Measurements from ENCODE around the gene SLC29A3.

The SLC29A3 gene

GRCh38 chr10:71314028-71314693, 4.9 kb upstream of the SLC29A3 start:
- Histone ChIP-seq H3F3A (ENCODE audit: insufficient read depth) (no peaks in the 10 kb centered on the region), H3K27me3 (ENCODE audit: low read length) (no peaks in the 10 kb centered on the region), H3K4me3 (ENCODE audit: insufficient read depth, low read length, poor library complexity, severe bottlenecking) (no peak overlapping the region), H2AFZ (ENCODE audit: low read depth, low read length, severe bottlenecking) (no peak overlapping the region), H3K9me2 (replicated peaks; ENCODE audit: insufficient read depth, low read length) (no peaks in the 10 kb centered on the region), H3K4me2 (ENCODE audit: low read depth, low read length, poor library complexity, severe bottlenecking) (no peak overlapping the region), H3K36me3 (ENCODE audit: low read length) (no peaks in the 10 kb centered on the region), H4K20me1 (ENCODE audit: low read depth, low read length) (no peaks in the 10 kb centered on the region), H3K79me2 (ENCODE audit: insufficient read depth, low read length) (no peaks in the 10 kb centered on the region), H3K9me3 (ENCODE audit: insufficient read depth, low read length) (no peaks in the 10 kb centered on the region), H3K9ac (ENCODE audit: low read length) (no peak overlapping the region), H3K27ac (ENCODE audit: low read depth, low read length) (no peak overlapping the region)
- TF ChIP-seq EZH2phosphoT487 (conservative IDR thresholded peaks at IDR 0.05; ENCODE audit: low read length) = no peak
- peak; percentile 67 for TF ChIP-seq CTCF (IDR thresholded peaks at IDR 0.05; ENCODE audit: insufficient read depth, low read length, poor library complexity, severe bottlenecking)

- no peaks in the 10 kb centered on the region for H3K27me3 ChIP-seq (ENCODE audit: low read length)
- H3K4me3 ChIP-seq (ENCODE audit: insufficient read depth, low read length, poor library complexity, severe bottlenecking) = no peak overlapping the region
- no peaks in the 10 kb centered on the region for H3K9me2 ChIP-seq (replicated peaks; ENCODE audit: insufficient read depth, low read length)
- no peaks in the 10 kb centered on the region for H4K20me1 ChIP-seq (ENCODE audit: low read depth, low read length)
- TF ChIP-seq EZH2phosphoT487 (conservative IDR thresholded peaks at IDR 0.05; ENCODE audit: low read length) (no peak), CTCF (IDR thresholded peaks at IDR 0.05; ENCODE audit: insufficient read depth, low read length, poor library complexity, severe bottlenecking) (no peak)
- H2AFZ ChIP-seq (ENCODE audit: low read depth, low read length, severe bottlenecking) = no peak overlapping the region
- H3K79me2 ChIP-seq (ENCODE audit: insufficient read depth, low read length) = no peaks in the 10 kb centered on the region
- H3K9me3 ChIP-seq (ENCODE audit: insufficient read depth, low read length) = no peaks in the 10 kb centered on the region
- H3K9ac ChIP-seq (ENCODE audit: low read length) = no peak overlapping the region
- no peaks in the 10 kb centered on the region for H3F3A ChIP-seq (ENCODE audit: insufficient read depth)
- H3K4me2 ChIP-seq (ENCODE audit: low read depth, low read length, poor library complexity, severe bottlenecking) = no peak overlapping the region
- no peaks in the 10 kb centered on the region for H3K36me3 ChIP-seq (ENCODE audit: low read length)
- no peak overlapping the region for H3K27ac ChIP-seq (ENCODE audit: low read depth, low read length)
These were observed 4.3 kb upstream of the SLC29A3 start for GRCh38 chr10:71314694-71315225.

GRCh38 chr10:71316056-71316785, 2.8 kb upstream of the SLC29A3 start:
- Histone ChIP-seq H3K79me2 (ENCODE audit: insufficient read depth, low read length) (no peaks in the 10 kb centered on the region), H3K27me3 (ENCODE audit: low read length) (no peaks in the 10 kb centered on the region), H3K4me2 (ENCODE audit: low read depth, low read length, poor library complexity, severe bottlenecking) (no peak overlapping the region), H3K4me3 (ENCODE audit: insufficient read depth, low read length, poor library complexity, severe bottlenecking) (no peak overlapping the region), H3K9ac (ENCODE audit: low read length) (no peak overlapping the region), H3K9me2 (replicated peaks; ENCODE audit: insufficient read depth, low read length) (no peaks in the 10 kb centered on the region), H3K9me3 (ENCODE audit: insufficient read depth, low read length) (no peaks in the 10 kb centered on the region), H2AFZ (ENCODE audit: low read depth, low read length, severe bottlenecking) (no peak overlapping the region), H4K20me1 (ENCODE audit: low read depth, low read length) (no peaks in the 10 kb centered on the region), H3K27ac (ENCODE audit: low read depth, low read length) (no peak overlapping the region), H3F3A (ENCODE audit: insufficient read depth) (no peaks in the 10 kb centered on the region), H3K36me3 (ENCODE audit: low read length) (no peaks in the 10 kb centered on the region)
- TF ChIP-seq EZH2phosphoT487 (conservative IDR thresholded peaks at IDR 0.05; ENCODE audit: low read length) (no peak), CTCF (IDR thresholded peaks at IDR 0.05; ENCODE audit: insufficient read depth, low read length, poor library complexity, severe bottlenecking) (no peak)
